HG02943 (cell line): ENCODE measurements around the gene TMPRSS3.
"Not testable (repeated sequence)": the region's sequence is repeated elsewhere in the genome, so short reads cannot be mapped to it uniquely, and the experiment has no call there.

Experiments used
- ATAC-seq: cut with Tn5 transposase; IDR thresholded peaks from one replicate; pipeline ENCODE4 v1.9.1; 2021; ENCODE audit warnings: mild to moderate bottlenecking, low read depth, moderate library complexity; ENCODE audit not compliant: unreplicated experiment

TMPRSS3 gene

DNA sequence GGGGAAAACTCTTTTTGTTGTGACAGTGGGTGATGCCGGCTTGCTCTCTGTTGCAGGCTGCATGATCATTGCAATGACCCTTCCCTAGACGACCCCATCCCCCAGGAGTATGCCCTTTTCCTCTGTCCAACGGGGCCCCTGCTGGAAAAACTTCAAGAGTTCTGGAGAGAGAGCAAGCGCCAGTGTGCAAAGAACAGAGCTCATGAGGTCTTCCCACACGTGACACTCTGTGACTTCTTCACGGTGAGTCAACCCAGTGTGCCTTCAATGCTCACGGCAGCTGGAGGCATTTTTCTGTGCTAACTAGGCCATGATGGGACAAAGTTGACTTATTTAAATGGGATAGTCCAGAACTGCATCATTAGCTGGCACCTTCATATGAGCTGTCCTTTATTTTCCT, 13.5 kb upstream of the TMPRSS3 start:
- no peak for ATAC-seq

- not testable (repeated sequence) for ATAC-seq
Observed at GRCh38 chr21:42408718-42409117, 12.9 kb upstream of the TMPRSS3 start.

DNA sequence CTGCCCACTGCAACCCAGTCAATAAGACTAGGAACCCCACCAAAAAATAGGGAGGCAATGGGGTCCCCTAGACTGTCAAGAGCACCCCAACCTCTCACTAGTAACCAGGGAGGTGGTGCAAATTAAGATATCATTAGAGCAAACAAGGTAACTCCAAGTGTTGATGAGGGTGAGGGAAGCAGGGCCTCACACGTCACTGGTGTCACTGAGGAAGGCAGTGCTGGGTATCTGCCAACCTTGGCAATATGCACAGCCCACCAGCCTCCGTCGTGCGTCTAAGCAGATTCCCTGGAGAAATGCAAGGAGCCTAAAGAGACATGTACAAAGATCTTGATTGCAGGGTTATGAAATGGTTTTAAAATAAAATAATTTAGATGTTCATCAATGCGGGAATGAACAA, 11.6 kb upstream of the TMPRSS3 start:
- no peak for ATAC-seq

GRCh38 chr21:42406866-42407265, 11.0 kb upstream of the TMPRSS3 start:
- ATAC-seq: no peak

GRCh38 chr21:42406201-42406621, 10.4 kb upstream of the TMPRSS3 start:
- ATAC-seq: no peak

- ATAC-seq: no peak
Observed at GRCh38 chr21:42405064-42406013, 9.5 kb upstream of the TMPRSS3 start.

DNA sequence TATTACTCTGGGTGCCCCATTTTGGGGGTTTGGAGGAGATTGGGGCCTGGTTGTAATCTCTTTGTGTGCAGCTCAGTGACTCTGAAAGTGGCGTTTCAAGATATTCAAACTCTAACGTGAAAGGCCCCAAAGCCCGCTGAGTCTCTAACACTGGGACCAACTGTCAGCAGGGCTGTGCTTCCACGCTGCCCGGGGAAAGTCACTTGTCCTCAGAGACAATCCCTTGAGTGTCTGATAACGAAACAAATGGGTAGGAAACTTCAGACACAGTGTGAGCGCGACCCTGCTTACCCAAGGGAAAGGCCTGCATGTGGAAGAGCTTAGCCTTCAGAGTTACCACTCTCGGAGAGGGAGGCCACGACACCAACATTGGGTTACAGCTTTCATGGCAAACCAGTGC, 8.7 kb upstream of the TMPRSS3 start:
- ATAC-seq: no peak

GRCh38 chr21:42403611-42404231, 7.9 kb upstream of the TMPRSS3 start, which contains the start of gene UBASH3A:
UBASH3A (plus strand) TSS chr21:42403902; CDS start chr21:42403946, 44 bp downstream.
- ATAC-seq: no peak

DNA sequence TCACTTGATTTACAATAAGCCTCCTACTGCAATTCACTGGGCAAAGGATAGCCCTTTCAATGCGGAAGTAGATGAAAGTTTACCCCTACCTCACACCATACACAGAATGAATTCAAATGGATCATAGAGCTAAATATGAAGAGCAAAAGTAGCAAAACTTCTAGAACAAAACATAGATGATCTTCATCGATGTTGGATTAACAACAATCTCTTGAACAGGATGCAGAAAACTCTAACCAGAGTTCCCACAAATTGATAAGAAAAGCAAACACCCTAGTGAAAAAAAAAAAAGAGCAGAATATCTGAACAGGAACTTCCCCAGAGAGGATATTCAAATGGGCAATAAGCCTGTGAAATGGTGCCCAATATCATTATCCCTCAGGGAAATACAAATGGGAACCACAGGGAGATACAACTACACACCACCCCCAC, 6.0 kb upstream of the TMPRSS3 start:
- ATAC-seq: no peak

DNA sequence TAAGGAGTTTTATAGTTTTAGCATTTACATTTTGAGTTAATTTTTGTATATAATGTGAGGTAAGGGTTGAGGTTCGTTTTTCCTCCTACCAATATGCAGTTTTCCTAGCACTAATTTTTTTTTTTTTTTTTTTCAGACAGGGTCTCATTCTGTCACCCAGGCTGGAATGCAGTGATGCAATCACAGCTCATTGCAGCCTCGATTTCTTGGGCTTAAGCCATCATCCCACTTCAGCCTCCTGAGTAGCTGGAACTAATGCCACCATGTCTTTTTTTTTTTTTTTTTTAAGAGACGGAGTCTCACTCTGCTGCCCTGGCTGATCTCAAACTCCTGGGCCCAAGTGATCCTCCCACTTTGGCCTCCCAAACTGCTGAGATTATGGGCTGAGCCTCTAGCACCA, 5.3 kb upstream of the TMPRSS3 start:
- no peak for ATAC-seq

DNA sequence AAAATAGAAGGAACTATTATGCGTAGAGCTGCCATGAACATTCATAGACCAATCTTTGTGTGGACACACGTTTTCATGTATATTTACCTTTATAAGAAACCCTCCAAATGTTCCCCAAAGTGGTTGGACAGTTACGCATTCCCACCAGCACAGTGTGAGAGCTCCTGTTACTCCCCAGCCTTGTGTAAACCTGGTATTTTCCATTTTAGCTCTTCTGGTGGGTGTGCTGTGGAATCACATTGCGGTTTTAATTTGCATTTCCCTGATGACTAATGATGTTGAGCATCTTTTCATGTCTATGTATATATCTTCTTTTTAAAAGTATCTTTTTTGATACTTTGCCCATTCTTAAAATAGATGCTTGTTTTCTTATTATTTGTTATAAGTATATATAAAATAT, 4.7 kb upstream of the TMPRSS3 start:
- ATAC-seq: no peak

DNA sequence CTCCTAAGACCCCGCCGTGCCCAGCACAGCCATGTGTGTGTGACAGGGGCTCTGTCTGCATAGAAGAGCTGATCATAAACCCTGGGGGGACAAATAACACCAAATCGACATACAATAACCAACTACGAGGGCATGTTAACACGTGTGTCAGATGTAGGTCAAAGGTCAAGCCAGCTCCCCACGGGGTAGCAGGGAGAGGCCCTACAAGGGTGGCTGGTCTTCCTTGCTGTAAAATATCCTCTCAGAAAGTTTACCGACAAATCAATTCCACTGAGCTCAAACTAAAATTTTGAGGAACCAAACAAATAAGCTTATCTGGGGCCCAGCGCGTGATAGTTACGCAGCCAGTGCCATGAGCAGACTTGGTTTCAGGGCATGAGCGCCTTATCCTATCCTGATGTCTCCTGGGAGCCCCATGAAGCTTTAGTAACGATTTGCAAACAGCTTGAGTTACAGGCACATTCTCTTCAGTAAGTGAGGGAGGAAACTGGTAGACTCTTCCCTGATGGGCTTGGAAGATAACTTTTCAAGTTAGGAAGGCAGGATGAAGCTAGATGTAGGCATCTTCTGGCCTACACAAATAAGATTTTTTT, 2.7 kb upstream of the TMPRSS3 start:
- no peak for ATAC-seq

- ATAC-seq: no peak
Observed at GRCh38 chr21:42397746-42398394, 2.0 kb upstream of the TMPRSS3 start.

GRCh38 chr21:42396799-42397745, 1.2 kb upstream of the TMPRSS3 start:
- ATAC-seq: no peak

DNA sequence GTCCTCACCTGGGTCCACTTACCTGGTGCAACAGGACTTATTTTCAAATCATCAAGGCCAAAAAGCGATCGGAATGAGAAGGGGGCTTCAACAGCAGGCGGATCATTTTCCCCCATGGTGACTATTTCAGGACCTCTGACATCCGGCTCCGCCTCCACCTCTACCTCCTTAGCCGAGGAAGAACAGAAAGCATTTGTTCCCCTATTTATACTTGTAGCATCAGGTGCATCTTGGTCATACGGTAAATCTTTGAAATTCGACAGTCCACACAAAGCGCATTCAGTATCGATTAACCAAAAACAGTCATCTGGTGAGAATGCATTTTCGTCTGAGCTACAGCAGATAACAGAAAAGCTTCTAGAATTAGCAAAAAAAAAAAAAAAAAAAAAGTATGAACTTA, 550 bp downstream of the TMPRSS3 start:
- no peak for ATAC-seq

- ATAC-seq: no peak
Observed at GRCh38 chr21:42393443-42393950, 2.4 kb downstream of the TMPRSS3 start.

DNA sequence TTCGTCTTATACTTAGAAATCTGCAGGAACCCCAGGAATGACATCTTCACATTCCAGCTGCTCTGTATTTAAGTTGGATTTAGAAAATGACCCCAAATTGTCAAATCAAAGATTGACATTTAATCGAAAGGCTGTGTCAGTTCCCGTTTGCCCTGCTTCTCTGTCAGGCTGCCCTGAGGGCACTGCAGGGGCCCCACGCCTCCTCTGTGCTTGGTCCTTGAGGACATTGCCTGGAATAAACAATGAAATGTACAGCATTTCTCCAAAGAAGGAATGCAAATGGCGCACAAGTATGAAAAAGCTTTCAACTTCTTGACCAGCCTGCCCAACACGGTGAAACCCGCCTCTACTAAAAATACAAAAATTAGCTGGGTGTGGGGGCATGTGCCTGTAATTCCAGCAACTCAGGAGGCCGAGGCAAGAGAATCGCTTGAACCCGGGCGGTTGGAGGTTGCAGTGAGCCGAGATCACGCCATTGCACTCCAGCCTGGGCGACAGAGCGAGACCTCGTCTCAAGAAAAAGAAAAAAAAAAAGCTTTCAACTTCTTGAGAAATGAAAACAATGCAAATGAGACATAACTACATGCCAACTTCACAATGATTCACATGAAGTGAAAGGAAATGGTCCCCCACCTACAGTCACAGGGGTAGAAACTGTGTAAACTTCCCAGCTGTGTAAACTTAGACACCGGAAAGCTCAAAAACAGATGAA, 3.0 kb downstream of the TMPRSS3 start:
- no peak for ATAC-seq

DNA sequence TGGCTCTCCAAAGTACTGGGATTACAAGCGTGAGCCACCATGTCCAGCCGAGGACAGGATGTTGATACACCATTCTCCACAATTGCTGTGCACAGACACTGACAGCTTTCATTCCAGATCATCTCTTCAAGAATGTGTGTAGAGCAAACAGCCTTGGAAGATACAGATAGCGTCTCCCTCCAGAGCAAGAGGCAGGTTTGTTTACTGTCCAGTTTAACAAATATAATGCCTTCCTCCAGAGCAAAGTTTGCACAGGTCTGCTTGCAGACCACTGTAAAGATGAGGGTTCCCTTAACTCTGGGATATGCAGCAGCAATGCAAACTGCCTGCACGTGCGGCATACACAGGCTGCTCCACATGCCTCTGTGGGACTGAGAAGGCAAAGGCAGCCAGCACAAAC, 4.6 kb downstream of the TMPRSS3 start:
- ATAC-seq: no peak

DNA sequence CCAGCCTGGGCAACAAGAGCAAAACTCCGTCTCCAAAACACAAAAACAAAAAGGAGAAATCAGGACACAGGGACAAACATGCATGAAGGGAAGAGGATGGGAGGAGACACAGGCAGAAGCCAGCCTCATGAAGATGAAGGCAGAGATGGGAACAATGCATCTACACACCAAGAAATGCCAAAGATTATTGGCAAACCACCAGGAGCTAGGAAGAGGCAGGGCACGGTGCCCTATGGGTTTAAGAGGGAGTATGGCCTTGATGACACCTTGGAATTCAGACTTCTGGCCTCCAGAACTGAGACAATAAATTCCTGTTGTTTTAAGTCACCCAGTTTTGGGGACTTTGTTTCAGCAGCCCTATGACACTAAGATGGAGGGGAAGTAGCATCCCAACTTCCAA, 5.2 kb downstream of the TMPRSS3 start:
- no peak for ATAC-seq
